Left renal cortex interstitium (tissue), 4 donors: ENCODE data around the gene GPR75. TPM values are rescaled to one million over a fixed set of nuclear protein-coding genes. Genes with fewer than 3 reads are reported as not detected.

Experiments
- DNase-seq, 4 donors: peaks; one replicate each; pipeline ENCODE4 v3.0.0-alpha.2; 2013; ENCODE audit warnings: low read depth in 4 of 4, low spot score in 2 of 4, missing footprints in 1 of 4
- polyA plus RNA-seq, 4 donors: library from polyadenylated mRNA; unstranded; fragments of 120-200 nt; gene quantifications; one replicate each; pipeline ENCODE4 v1.2.1, GENCODE V29; 2013; ENCODE audit not compliant: insufficient read length in 4 of 4

GPR75 gene
- polyA plus RNA-seq: 1 to 10 TPM; 1.5 to 4.4 (median 2.9) TPM

DNA sequence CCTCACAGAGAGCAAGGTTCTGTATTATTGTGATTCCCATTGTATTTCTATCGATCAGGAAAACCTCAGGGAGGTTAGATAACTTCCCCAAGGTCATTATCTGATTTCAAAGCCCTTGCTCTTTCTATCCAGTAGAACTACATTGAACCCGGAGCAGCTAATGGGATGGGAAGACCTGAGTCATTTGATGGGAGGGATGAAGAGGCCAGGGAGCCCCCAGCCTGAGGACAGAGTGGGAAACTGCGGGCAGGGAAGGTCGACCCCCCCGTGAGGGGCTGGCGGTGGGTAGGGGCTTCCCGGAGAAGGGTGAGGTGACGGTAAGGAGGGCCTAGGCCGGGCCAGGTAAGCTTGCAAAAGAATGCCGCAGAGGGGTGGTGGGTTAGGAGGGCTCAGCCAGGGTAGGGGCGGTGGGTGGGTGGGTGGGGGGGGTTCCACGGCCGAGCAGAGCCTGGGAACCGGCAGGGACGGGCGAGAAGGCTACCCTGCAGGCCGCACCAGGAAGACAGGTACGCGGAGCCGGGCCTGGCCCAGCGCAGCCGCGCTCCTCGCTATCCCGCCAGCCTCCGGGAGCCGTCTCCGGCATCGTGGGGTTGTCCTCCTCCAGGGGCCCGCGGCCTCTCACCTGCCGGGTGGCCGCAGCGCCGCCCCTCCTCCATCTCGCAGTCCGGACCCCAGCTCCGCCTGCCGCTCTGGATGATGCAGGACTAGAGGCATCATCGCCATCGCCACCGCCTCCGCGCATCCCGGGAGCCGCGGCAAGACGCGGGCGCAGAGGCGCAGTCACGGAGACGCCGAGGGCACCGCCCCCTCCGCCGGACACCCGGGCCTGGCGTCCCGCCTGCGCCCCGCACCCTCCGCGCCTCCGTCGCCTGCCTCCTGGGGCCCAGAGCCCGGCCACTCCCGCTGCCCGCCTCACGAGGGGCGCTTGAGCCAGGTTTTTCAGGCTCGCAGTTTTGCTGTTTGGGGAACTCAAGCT lies at the start of gene GPR75:
GPR75 (minus strand) TSS at position 762 of the 976 bp plus-strand sequence. CDS start 5,211 bp downstream, outside the sequence.
- peak in 1 of 4 donors; percentile 12 for DNase-seq

DNA sequence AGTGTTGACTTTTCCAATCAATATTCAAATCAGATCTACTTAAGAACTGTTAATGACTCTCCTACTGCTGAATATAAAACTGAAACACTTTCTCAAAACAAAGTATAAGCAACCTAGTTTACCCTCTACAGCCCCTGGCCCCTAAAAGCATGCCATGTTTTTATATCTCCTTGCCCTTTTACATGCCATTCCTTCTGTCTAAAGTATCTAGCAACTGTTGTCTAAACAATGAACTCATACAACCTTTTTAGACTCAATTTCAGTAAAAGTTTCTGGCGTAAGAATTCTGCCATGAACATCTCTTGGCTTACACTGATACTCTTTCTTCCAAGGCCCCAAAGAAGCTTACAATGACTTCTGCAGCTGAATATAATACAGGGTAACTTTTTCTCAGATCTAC lies 47.8 kb upstream of the GPR75 start:
- DNase-seq: no peak

DNA sequence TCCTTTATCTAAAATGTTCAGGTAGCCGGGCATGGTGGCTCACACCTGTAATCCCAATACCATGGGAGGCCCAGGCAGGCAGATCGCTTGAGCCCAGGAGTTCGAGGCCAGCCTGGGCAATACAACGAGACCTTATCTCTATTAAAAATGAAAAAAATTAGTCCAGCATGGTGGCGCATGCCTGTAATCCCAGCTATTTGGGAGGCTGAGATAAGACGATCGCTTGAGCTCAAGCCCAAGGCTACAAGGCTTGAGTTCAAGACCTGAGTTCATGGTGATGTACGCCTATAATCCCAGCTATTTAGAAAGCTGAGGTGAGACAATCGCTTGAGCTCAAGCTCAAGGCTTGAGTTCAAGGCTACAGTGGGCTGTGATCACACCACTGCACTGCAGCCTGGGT lies 45.6 kb upstream of the GPR75 start:
- no peak for DNase-seq

DNA sequence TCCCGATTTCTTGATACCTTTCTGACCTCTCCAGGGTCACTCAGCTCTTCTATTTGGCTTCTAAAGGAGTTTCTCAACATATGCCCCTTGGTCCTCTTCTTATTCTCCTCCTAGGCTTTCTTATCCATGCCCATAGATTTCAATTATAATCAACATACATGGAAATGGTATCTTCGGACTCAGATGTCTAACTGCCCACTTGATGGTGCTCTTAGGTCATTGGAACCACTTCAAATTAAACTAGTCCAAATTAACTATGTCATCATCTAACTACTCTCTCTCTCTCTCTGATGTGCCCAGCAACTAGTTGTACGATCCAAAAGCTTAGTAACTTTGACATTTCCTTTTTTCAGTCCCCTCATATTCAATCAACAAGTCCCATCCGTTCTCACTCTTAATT lies 43.2 kb upstream of the GPR75 start:
- no peak for DNase-seq

DNA sequence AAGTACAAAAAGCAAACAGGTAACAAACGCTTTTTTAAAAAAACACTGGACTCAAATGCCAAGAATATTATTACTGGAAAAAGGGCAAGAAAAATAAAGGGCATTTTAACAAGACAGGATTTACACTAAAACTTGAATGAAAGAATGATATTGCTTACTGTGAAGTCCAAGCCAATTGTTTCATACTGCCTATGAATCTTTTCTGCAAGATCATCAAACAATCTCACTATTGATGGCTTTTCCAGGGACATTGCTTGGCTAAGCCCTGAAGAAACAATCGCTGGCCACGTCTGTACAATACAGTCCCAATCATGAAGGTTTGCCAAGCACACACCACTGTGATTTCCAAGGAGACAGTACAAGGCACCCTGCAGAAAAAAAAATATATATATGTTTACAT lies 41.4 kb upstream of the GPR75 start:
- DNase-seq: no peak

DNA sequence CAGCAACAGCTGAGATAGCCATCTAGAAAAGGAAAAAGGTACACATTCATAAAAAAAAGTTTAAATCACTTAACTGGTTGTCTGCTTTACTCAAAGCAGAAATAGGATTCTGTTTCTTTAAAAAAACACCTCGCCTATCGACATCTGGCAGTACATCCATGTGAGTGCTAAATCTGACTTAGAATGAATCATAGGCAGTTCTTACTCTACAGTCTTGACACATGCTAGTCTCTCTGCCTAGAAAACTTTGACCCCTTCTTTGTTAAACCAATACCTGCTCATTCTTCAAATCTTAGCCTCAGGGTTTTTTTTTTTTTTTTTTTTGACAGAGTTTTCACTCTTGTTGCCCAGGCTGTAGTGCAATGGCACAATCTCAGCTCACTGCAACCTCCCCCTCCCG lies 37.1 kb upstream of the GPR75 start:
- DNase-seq: no peak

DNA sequence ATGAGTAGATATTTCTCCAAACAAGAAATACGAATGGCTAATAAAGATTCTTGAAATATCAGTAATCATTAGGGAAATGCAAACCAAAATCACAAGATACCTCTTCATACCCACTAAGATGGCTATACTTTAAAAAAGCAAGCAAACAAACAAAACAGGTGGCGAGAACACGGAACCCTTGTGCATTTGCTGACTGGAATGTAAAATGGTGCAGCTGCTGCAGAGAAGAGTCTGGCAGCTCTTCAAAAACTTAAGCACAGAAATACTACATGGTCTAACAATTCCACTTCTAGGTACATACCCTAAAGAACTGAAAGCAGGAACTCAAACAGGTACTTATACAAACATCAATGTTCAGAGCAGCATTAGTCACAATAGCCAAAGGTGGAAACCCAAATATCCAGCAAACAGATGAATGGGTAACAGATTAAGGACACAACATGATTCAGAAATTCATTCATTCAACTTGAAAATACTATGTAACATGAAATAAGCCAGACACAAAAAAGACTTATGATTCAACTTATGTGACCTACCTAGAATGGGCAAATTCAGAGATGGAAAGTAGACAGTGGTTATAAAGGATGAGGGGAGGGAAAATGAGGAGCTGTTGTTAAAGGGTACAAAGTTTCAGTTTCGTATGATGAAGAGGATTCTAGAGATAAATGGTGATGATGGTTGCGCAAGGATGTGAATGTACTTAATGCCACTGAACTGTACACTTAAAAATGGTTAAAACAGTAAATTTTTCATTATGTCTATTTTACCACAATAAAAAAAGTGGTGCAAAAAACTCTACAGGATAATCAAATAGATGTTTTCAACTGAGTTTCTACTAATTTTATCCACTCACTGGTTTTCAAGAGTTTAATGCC lies 26.9 kb upstream of the GPR75 start:
- no peak for DNase-seq

DNA sequence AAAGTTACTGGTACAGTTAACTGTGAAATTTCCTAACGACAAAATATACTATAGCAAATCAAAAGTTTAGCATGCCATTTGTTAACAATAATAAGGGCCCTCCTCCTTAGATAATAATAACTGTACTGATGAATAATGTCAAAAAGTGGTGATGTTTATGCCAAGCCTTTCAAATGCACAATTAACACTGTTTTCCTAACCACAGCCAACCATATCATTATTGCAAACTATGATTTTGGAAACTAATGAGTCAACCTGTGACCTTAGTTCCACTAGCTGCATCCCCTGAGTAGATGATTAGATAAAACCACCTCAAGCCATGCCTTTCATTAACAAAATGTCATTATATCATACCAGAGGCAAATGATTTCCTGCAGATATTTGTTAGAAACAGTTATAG lies 25.1 kb upstream of the GPR75 start:
- no peak for DNase-seq

DNA sequence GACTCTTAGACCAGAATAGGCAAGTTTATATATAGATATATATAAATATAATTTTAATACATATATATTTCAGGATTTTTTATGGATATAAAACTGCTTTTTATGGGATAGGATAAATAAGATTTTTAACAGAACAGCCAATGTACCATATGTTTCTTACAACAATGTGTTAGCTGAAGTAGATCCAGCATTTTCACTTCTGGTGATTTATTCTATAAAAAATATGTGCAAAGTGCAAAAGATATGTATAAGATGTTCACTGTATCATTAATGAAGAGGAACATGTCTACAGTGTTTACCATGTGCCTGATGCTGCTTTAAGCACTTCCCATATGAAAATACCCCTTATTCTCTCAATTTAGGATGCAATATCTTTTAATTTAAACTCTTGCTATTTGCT lies 22.2 kb upstream of the GPR75 start:
- no peak for DNase-seq

DNA sequence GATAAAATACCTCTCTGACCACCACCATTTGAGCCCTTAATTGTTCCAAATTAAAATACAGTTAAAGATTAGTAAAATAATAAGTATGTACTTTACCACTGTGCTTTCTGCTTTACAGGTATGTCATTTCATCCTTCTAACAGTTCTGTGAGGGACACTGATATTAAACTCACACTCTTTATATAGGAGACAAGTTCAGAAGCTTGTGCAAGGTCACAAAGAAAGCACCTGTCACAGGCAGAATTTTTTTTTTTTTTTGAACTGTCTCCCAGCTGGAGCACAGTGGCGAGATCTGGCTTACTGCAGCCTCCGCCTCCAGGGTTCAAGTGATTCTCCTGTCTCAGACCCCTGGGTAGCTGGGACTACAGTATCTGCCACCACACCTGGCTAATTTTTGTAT lies 21.6 kb upstream of the GPR75 start:
- DNase-seq: no peak

DNA sequence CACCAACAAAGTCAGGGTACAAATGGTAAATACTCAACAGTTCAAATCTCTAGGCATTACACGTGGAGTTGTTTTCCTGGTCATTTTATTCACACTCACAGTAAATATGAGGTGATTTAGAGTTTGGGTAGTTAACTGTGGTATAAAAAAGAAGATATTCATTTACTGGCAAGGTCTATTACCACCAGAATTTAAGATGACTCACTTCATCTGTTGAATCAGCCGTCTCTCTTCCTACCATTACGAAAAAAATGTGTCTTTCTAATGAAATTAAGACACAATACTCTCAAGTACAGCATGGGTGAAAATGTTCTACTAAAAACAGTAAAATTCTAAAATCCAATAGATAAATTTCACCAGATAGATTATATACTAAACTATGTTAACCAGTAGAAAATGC lies 21.0 kb upstream of the GPR75 start:
- no peak for DNase-seq

DNA sequence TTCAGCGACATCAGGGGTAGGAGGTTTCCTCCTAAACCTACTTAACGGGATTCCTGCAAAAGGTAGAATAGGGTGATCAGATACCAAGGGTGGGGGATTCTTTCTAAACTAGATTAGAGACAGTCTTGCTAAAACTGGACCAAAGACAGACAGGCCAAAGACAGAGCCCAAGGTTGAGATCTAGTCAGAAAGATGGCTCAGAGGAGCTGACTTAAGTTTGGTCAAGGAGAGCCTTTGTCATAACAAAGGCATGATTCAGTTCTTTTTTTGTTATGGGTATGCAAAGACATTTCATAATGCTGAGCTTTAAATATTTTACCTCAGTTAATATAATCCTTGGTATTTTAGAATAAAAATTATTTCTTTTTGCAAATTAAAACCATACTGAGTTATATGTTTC lies 17.8 kb upstream of the GPR75 start:
- DNase-seq: no peak

DNA sequence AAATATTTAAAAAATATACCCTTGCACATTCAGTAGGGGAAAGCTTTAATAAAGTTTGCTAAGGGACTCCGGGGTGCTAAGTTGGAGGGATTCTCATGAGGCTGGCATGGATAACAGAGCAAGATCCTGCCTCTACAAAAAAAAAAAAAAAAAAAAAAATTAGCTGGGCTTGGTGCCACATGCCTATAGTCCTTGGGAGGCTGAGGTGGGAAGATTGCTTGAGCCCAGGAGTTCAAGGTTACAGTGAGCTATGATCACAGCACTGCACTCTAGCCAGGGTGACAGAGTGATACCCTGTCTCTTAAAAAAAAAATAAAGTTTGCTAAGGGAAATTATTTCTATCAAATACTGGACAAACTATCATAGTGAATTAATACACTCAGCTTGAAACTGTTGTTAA lies 17.3 kb upstream of the GPR75 start:
- no peak for DNase-seq

DNA sequence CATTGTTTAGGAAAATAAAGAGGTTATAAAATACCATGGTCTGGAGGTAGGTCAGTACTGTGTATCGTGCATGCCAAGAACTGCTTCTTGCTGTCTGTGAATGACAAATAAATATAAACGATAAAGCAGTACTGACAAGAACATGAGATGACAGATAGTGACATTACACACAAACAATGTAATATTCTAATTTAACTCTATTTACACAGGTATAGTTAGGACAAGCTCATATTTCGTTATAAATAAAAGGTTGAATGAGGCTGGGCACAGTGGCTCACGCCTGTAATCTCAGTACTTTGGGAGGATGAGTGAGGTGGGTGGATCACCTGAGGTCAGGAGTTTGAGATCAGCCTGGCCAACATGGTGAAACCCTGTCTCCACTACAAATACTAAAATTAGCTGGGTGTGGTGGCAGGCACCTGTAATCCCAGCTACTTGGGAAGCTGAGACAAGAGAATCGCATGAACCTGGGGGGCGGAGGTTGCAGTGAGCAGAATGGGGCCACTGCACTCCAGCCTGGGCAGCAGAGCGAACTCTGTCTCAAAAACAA lies 14.7 kb upstream of the GPR75 start:
- DNase-seq: no peak

DNA sequence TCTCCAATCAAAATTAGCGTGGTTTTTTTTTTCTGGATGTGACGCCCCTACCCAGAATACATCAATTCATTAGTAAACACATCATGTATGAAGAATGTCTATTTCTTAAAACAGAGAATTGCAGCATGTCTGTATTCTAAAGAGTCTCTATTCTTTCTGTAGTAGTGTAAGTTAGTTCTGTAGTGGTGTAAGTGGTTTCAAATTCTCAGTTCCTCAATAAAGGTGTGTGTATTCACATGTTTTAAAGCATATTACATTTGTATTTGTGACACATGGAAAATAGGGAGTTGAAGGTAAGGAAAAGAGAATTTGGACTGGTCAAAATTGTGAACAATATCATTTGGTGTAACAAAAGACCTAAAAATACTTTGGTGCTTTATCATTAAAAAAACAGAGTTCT lies 8.0 kb upstream of the GPR75 start:
- DNase-seq: no peak

DNA sequence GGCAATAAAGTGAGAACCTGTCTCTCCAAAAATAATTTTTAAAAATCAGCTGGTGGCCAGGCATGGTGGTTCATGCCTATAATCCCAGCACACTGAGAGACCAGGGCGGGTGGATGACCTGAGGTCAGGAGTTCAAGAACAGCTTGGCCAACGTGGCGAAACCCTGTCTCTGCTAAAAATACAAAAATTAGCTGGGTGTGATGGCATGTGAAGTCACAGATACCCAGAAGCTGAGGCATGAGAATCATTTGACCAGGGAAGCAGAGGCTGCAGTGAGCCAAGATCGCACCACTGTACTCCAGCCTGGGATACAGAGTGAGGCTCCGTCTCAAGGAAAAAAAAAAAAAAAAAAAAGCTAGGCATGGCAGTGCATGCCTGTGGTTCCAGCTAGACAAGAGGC lies 7.4 kb upstream of the GPR75 start:
- DNase-seq: no peak

DNA sequence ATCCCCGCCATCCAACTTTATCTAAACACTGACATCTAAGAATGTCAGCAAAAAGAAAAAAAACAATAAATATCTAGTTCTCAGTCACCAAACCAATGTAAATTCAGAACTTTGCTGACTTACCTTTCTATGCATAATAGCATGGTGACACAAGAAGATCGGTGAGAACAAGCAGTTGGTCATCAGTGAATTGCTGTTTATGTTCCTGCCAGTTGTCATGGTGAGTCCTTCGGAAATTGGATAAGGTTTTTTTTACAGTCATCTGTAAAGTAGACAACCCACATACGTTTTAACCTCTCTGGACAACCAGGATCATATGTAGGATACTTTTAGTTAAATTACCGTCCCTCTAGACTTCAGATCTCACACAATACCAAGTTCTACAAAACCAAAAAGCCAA lies 6.2 kb upstream of the GPR75 start:
- DNase-seq: no peak

DNA sequence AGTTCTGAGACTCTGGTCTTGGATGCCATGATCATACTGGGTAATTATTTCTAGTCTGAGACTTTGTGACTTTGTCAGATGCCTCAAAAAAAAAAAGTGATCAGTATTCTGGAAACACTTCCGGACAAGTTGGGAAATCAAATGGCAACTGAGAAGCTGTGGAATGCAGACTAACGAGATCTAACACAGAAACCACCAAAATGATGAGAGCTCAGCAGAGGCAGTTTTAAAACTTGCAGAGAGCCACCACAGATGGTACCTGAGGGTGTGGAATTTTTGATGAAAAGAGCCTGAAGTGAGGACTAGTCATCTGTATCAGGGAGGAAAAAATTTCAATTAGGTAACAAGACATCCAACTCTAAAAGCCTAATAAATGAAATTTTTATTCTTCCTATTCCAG lies 5.5 kb upstream of the GPR75 start:
- no peak for DNase-seq

DNA sequence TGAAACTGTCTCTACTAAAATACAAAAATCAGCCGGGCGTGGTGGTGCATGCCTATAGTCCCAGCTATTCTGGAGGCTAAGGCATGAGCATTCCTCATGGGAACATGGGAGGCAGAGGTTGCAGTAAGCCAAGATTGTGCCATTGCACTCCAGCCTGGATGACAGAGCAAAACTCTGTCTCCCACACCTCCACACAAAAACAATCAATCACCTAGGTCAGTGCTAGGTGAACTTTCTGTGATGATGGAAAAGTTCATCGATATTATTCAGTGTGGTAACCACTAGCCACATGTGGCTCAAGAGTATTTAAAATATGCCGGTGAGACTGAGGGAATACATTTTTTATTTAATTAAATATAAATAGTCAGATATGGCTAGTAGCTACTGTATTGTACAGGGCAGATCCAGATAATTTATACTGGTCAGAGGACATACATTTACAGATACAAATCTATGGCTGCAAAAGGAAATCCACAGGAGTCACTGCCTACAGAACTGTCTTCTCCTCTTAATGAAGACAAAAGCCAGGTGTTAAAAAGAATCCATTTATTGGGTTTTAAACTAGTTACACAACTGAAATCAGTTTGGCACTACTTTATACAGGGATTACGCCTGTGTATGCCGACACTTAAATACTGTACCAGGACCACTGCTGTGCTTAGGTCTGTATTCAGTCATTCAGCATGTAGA lies 3.9 kb upstream of the GPR75 start:
- DNase-seq: no peak

DNA sequence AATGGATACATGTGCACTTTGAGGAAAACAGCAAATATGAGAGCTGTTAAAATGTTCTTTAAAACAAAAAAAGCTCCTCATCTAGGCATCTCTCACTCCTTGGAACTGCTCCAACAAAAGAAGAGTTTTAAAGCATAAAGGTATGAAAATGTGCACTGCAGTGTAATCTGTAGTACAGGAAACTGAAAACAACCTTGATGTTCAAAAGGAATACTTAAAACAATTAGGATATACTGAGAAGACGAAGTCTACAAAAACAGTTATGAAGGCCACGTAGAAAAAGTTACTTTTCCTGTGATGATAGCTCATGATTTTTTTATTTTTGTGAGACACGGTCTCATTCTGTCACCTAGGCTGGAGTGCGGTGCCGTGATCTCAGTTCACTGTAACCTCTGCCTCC lies 2.1 kb upstream of the GPR75 start:
- DNase-seq: no peak

DNA sequence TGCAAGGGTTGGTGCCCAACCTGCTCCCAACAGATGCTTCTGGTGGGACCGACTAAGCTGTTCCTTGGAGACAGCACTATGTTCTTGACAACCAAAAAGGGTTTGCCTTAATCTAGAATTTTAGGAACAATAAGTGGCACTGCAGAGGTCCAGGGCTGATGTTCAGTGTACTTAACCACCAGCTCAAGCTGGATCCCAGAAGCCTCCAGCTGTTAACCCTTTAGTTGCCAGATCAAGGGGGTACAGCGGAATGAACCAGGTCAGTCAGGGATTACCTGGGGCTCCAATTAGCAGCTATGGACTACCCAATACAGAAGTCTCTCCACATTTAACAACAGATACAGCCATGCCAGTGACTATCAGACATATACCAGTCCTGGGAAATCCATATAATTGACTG lies 3.5 kb downstream of the GPR75 start:
- DNase-seq: no peak
